Neural crest cell (in vitro differentiated cells): ENCODE data around the gene YIF1B. TPM values are rescaled to one million over a fixed set of nuclear protein-coding genes. Genes with fewer than 3 reads are reported as not detected.

Experiments
- DNase-seq: peaks from one replicate; pipeline ENCODE4 v3.0.0; 2021; ENCODE audit warnings: low read depth, mixed read lengths, low spot score
- H3K27ac Mint-ChIP-seq: one replicate; pipeline ENCODE4 v1.8.0; 2021; ENCODE audit warnings: mild to moderate bottlenecking, mixed read lengths; ENCODE audit not compliant: unreplicated experiment
- H3K27me3 Mint-ChIP-seq: 2 replicates; pipeline ENCODE4 v1.8.0; 2021; ENCODE audit warnings: low read depth, mild to moderate bottlenecking, mixed read lengths
- H3K36me3 Mint-ChIP-seq: 2 replicates; pipeline ENCODE4 v1.8.0; 2021; ENCODE audit warnings: low read depth, mild to moderate bottlenecking, mixed read lengths
- H3K4me1 Mint-ChIP-seq: 2 replicates; pipeline ENCODE4 v1.8.0; 2021; ENCODE audit warnings: mixed read lengths
- H3K4me3 Mint-ChIP-seq: one replicate; pipeline ENCODE4 v1.8.0; 2021; ENCODE audit warnings: mild to moderate bottlenecking, mixed read lengths
- H3K9me3 Mint-ChIP-seq: 2 replicates; pipeline ENCODE4 v1.8.0; 2021; ENCODE audit warnings: mixed read lengths
- CTCF ChIP-seq: fragments of 200-600 bp; sonication (generic); conservative IDR thresholded peaks from 2 replicates; pipeline ENCODE4 v1.5.0; 2021; ENCODE audit warnings: antibody characterized with exemption, mild to moderate bottlenecking
- total RNA-seq: library from RNA; stranded (reverse); gene quantifications from 2 replicates; pipeline ENCODE4 v1.2.1, GENCODE V29; 2021

The YIF1B gene
- total RNA-seq, 1 donor from 2014 or later = 45.7 TPM

GRCh38 chr19:38270587-38271167 lies 45.1 kb downstream of the YIF1B start:
- H3K27ac Mint-ChIP-seq = no peak overlapping the region
- no peak overlapping the region for H3K4me3 Mint-ChIP-seq
- H3K9me3 Mint-ChIP-seq = no peaks in the 10 kb centered on the region
- TF ChIP-seq CTCF = no peak
- peaks cover 8% of the 10 kb centered on the region for H3K27me3 Mint-ChIP-seq
- H3K4me1 Mint-ChIP-seq = peaks cover 29% of the 10 kb centered on the region
- no peak for DNase-seq
- no peaks in the 10 kb centered on the region for H3K36me3 Mint-ChIP-seq

GRCh38 chr19:38268539-38268938 lies 47.2 kb downstream of the YIF1B start:
- H3K27ac Mint-ChIP-seq = no peak overlapping the region
- H3K4me1 Mint-ChIP-seq = peaks cover 43% of the 10 kb centered on the region
- no peak overlapping the region for H3K4me3 Mint-ChIP-seq

GRCh38 chr19:38267761-38268483 lies 47.8 kb downstream of the YIF1B start:
- DNase-seq = no peak
- peaks cover 26% of the 10 kb centered on the region for H3K27me3 Mint-ChIP-seq

More at GRCh38 chr19:38268539-38268938, 47.2 kb downstream of the YIF1B start:
- no peaks in the 10 kb centered on the region for H3K9me3 Mint-ChIP-seq
- no peak for DNase-seq
- peaks cover 22% of the 10 kb centered on the region for H3K27me3 Mint-ChIP-seq
- TF ChIP-seq CTCF = no peak
- no peaks in the 10 kb centered on the region for H3K36me3 Mint-ChIP-seq

GRCh38 chr19:38266981-38267597 lies 48.7 kb downstream of the YIF1B start:
- peaks cover 28% of the 10 kb centered on the region for H3K27me3 Mint-ChIP-seq
- H3K4me1 Mint-ChIP-seq = peaks cover 47% of the 10 kb centered on the region
- TF ChIP-seq CTCF = no peak
- H3K27ac Mint-ChIP-seq = peak overlapping the region; percentile 2
- peak overlapping the region; percentile 54 for H3K4me3 Mint-ChIP-seq
- no peaks in the 10 kb centered on the region for H3K9me3 Mint-ChIP-seq
- H3K36me3 Mint-ChIP-seq = no peaks in the 10 kb centered on the region
- DNase-seq = no peak

More at GRCh38 chr19:38267761-38268483, 47.8 kb downstream of the YIF1B start:
- H3K9me3 Mint-ChIP-seq = no peaks in the 10 kb centered on the region
- H3K4me1 Mint-ChIP-seq = peaks cover 46% of the 10 kb centered on the region
- H3K4me3 Mint-ChIP-seq = no peak overlapping the region
- H3K36me3 Mint-ChIP-seq = no peaks in the 10 kb centered on the region
- TF ChIP-seq CTCF = no peak
- no peak overlapping the region for H3K27ac Mint-ChIP-seq

GRCh38 chr19:38265921-38266429 lies 49.8 kb downstream of the YIF1B start:
- Mint-ChIP-seq H3K27me3 (peaks cover 28% of the 10 kb centered on the region), H3K36me3 (no peaks in the 10 kb centered on the region), H3K4me1 (peaks cover 47% of the 10 kb centered on the region), H3K9me3 (no peaks in the 10 kb centered on the region), H3K4me3 (peak overlapping the region; percentile 76), H3K27ac (no peak overlapping the region)
- DNase-seq = no peak
- no peak for TF ChIP-seq CTCF
